HPDE6-E6E7 (cell line): ENCODE data around the gene PPP1R1B.

ENCODE experiments used
- DNase-seq: peaks from one replicate; pipeline ENCODE4 v3.0.0; 2011; ENCODE audit warnings: missing footprints; ENCODE audit errors: extremely low spot score

The PPP1R1B gene

DNA sequence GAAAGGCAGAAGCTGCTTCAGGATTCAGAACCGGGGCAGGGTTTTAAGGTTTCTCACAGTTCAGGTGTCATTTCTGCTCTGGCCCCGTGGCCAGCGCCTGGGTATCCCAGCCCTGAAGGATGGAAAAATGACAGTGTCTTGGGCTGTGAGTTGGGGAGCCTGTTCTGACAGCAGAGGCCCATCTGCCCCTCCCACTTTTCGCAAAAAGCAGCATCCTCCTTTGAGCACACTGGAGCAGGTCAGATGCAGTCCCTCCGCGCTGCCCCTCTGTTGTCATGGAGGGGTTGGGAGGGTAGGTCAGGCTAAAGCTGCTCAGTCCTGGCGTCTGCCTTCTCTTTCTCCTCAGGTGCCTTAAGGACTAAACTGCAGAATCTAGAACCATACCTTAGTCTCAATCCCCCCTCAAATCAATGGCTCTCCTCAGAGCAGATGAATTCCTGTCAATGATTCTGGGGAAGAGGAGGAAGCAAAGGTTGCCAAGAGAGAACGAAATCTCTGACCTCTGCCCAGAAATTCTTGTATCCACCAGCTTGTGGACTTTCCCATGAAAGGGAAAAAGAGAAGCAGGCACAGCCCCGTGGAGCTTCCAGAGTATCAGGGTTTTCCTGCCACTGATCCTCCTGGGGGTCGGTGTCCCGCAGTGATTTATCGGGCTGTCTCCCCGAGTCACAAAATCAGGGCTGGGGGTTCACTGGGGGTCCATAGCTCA, 26.3 kb upstream of the PPP1R1B start:
- no peak for DNase-seq

DNA sequence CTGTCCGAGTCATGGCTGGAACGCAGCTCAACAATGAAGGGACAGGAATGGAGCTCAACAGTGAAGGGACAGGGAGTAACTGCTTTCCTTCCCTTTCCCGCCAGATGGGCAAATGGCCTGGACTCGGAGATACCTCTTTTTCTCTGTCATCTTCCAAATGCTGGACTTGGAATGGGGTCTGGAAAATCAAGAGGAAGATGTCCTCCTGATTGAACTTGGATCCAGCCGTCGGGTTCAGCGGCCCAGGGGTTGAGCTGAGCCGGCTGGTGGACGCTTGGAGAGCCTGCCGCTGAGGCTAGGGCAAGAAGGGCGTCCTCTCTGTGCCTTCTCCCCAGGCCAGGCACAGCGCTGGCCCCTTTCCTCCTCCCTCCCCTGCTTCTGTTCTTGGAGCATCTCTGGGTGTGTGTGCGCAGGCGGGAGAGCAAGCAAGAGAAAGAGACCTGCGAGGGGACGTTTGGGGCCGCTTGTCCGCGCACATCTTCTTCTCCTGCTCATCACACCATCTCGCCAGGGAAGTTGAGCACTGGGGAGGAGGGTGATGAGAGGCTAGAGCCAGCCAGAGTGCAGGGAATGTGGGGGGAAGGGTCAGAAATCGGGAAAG, 25.7 kb upstream of the PPP1R1B start:
- no peak for DNase-seq

DNA sequence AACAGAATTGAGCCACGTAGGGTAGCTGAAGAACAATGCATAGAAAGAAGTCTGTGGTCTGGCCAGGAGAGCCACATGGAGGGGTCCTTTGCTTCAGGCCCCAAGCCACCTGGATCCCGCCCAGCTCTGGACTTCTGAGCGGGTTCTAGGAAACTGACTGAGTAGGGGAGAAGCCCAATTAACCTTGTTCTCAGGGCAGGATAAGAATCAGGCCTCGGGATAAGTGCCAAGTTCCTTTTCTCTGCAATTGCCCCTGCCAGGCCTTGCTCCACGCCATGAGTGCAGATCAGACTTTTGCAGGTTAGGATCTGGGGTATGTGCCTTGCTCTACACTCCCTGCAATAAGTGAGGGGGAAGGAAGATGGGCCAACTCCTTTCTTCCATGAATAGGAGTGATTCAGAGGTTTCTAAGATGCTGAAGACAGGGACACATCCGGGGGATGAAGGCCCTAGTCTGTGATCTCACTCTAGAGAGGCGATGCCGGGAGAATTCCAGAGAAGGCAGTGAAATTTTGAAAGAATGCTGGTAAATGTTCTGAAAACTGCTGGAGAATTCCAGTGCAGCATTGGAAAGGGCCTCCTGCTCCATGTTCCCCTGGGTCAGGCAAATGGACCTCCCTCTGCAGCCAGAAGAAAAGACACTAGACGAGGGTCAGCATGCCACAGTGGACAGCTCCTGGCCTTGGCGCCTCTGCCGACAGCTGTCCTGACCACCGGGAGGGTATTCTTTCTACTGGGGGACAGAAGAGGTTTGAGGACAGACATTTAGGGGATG, 24.8 kb upstream of the PPP1R1B start:
- DNase-seq, result no peak

DNA sequence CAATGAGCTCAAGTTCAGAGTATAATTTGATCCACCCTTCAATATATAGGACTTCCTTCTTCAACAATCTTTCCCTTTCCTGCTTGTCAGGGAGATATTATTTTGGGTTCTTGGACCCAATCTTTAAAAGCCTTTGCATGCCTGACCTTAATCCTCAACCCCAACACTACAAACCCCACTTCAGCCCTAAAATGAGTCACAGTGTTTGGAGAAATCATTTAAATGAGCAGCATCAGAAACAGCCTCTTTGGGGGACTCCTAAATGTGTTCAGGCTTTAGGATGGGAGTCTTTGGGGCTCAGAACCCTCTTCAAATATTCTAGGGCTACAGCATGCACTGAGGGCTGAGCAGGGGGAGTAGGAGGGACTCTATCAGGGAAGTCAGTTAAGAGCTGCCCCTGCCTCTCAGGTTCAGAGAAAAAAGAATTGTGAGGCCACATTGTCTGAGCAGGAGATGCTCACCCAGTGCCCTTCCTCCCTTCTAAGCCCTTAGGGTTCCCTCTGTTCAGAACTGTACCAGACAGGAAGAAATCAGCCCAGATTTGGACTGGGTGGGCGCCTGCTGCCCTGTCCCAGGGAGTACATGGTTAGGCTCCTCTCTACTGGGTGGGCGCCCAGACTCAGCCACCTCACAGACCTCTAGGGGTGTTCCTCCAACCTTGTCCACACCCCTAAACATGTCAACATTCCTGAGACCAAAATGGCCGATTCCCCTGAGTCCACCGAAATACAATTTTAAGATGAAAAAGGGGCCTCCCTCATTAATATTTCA, 24.0 kb upstream of the PPP1R1B start:
- DNase-seq, result no peak

DNA sequence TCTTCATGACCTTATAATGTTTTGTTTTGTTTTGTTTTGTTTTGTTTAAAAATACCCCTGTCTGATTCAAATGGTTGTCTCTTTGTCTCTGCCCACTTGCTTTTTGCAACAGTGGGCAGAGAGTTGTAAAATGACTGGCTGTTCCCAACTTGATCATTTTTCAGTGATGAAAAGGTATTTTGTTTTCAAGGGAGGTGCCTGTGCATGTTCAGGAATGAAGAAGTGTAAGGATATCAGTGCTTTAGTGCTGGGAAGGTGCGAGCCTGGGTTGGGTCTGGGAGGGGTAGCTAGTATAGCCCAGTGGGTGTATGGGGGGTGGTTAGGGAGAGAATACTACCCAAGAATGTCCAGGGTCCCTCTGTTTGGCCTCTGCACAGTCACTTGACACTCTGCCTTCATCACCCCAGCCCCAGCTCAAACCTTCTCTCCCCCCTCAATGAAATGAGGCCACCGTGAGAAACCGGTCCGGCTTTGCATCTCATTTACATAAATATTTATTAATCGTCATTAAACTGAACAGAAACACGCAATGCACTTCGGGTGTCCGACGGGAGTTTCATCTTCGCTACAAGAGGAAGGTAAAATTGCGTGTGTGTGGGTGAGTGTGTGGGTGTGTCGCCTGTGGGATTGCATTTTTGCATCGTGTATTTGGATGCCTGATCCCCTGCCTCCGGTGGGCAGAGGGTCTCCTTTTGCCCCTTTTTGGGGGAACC, 23.3 kb upstream of the PPP1R1B start:
- DNase-seq, result no peak

DNA sequence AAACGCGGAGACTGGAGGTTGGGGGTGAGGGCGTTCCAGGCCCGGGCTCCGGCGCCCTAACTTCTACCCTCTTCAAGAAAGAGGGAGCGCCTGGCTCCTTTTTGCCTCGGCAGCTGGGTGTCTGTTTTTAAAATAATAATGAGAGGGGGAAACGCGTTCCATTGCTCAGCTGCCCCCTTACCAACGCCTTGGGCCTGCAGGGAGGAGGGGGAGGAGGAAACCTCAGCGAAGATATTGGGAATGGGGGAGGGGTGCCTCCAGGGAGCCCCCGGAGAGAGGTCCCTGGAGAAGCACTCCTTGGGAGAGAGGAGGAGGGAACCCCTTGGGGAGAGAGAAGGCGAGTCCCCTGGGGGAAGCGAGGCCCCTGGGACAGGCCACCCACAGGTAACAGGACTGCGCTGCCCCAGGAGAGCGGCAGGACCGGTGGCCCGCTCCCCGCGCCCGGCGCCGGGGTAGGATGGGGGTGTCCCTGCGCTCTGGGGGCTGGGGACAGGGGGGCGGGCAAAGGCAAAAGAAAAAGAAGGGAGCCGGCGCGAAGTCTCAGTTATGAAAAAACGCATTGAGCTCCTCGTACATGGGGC, 21.8 kb upstream of the PPP1R1B start:
- no peak for DNase-seq

DNA sequence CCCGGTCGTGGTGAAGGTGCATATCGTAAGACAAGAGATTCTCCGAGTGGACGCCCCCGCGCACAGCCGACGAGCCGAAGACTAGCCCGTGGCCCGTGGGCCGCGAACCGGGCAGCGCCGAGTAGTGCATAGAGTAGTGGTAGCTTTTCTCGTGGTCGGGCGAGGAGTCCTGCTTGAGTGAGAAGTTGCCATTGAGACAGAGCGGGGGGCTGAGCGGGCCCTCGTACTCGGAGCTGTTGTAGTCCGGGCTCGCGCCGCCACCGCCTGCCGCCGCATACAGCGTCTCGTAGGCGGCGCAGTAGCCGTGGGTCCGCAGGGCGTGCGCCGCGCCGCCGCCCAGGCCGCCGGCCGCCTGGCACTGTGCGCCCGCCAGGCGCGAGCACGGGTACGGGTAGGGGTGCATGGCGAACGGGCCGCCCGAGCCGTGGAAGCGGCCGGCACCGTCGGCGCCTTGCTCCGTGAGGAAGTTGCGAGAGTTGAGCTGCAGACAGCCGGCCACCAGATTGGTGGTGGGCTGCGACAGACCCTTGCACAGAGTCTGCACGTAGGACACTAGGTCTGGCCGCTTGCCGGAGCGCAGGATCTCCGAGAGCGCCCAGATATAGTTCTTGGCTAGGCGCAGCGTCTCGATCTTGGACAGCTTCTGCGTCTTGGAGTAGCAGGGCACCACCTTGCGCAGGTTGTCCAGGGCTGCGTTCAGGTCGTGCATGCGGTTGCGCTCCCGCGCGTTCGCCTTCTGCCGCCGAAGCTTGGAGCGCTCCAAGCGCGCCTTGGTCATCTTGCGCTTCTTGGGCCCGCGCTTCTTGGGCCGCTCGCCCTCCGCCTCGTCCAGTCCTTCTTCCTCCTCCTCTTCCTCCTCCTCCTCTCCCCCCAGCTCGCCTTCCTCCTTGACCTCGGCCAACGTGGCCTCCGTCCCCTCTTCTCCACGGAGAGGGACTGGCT, 21.0 kb upstream of the PPP1R1B start:
- DNase-seq, result no peak

DNA sequence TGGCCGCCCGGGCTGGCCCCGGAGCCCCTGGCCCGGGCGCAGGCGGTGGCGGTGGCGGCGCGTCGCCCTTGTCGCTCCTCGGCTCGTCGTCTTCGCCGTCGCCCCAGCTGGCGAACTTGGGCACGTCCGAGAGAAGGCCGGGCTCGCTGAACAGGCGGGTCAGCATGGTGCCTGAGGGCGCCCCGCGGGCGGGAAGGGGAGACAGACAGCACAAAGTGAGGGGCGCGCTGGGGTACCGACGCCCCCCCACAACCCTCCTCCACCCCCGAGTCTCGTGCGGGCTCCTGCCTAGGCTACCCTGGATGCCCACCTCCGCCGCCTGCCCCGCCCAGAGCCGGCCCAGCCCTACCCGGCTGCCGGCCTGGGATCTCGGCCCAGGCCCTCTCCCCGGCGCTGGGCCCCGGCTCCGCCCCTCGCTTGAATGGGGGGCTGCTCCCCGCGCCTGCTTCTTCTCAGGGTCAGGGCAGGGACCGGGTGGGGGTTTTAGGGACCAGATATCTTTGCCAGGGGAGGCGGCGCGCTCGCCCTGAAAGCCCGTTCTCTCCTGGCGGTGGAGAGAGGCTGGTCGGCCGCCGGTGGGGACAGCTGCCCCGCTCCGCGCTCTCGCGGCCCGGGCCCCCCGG, 20.2 kb upstream of the PPP1R1B start:
- no peak for DNase-seq

DNA sequence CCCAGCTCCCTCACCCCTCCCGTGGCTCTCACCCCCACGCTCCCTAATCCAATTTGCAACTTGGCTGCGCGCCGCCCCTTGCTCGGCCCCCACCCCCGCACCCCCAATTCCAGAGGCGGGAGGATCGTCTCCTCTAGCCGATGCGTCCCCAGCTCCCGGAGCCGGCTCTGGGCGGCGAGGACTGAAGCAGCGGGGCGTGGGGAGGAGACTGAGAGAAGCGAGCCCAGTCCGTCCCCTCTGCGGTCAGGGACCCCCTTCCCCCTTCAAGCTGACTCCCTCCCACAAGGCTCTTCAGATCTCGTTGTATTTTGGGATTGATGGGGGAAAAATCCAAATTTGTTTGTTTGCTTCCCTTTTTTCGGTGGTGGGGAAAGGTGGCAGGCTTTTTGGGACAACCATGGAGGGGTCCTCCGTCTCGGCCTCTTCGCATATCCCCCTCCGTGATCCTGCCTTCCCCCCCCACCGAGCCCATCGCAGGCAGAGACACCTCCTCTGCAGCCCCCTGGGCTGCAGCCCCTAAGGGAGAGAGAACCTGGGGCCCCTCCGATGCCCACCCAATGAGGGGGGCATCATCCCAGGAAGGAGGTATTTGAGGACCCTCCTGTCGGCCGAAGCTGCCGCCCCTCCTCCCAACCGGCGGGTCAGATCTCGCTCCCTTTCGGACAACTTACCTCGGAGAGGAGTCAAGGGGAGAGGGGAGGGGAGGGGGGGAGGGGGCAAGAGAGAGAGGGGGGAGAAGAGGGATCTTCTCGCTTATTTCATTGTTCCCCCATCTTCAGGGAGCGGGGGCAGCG, 19.5 kb upstream of the PPP1R1B start:
- no peak for DNase-seq

DNA sequence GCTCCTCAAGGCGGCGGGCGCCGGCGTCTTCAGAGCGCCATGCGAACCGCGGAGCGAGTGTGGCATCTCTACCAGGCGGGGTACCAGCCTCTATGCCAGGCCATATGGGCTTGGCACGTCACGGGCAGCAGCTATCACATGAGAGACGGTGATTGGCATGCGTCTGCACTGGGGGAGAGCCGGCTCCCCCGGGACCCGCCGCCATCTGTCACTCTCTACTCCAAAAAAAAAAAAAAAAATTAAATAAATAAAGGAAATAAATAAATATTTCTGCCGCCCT, 19.0 kb upstream of the PPP1R1B start, which contains the start of gene NEUROD2:
Gene NEUROD2, minus strand, starts transcription at position 70 of the 280 bp plus-strand sequence. CDS start 1,321 bp downstream, outside the sequence.
- DNase-seq, result no peak

DNA sequence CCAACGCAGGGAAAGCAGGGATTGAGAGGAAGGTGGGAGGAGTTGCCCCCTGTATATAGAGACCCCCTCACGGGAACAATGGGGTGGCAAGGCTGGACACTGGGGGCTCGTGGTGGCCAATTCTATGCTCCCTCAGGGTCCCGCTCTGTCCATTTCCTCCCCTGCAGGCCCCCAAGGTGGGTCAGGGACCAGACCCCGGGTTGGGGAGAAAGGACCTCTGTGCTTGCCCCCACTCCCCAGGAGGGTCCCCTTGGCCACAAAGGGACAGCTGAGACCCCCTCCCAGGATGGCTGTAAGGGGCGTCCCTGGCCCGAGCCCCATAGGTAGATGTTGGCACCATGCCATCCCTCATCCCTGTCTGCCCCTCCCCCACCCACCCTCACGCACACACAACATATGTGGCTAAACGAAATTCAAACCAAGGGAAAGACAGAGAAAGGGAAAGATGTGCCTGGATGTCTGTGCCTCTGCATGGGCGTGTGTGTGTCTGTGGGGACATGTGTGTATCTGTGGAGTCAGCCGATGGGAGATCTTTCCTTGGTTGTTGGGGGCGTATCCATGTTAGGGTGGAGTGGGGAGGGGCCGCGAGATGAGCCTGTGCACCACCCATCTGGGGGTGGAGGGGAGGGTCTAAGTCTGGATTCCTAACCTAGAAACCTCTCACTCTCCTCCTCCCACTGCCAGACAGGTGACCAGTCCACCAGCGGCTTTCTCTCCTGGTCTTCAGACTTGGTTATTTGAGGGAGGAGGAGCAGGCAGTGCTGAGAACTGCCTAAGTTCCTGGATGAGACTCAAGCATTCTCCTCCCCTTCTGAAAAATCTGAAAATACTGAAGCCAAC, 18.4 kb upstream of the PPP1R1B start:
- DNase-seq, result no peak

DNA sequence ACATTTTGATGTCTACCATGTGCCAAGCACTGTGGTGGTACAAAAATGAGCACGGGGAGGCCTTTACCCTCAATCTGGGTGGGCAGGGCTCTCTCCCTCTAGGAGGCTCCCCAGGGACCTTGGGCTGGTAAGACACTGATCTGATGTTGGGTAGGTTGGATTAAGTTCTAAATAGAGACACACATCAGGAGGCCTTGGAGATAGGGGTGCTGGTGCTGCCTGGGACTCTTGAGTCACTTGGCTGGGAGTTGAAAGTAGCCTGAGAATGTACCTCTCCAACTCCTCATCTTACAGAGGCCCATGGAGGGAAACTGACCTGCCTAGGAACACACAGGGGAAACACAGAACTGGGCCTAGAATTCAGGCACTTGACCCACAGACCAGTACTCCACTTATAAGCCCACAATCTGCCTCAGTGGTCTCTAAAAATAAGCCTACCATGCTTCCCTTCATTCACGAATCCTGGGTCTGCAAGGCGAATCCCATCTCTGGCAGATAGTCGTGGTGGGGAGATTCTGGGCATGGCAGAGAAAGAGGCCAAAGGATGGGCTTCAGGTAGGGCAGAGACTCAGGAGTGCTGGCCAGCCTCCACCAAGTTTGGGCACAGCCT, 17.2 kb upstream of the PPP1R1B start:
- no peak for DNase-seq

DNA sequence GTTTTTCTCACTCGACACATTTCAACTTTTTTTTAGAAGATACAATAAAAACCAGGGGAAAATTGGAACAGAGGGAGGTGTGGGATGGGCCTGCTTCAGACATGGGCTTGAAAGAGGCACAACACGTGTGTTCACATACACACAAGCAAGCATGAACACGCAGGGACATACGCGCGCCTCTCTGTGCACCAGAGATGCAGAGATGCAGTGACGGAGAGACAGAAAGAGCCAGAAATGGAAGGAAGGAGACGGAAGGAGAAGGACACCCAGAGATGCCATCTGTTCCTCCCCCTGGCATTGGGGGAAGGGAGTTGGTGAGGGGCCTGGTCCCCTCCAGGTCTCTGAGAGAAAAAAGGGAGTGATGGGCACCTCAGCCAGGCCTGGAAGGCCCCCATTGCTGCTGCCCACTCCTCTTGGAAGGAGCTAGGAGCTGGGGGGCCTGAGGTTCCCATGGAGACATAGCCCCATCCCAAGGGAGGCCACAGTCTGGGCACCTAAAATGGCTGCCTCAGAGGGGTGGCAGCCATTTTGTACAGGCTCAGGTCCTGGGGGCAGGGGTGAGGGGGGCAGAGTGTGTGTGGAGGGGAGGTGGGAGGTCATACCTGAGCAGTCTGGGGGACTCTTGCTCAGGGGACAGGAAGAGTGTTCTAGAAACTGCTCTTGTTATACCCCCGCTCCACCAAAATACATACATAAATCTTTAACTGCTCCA, 15.2 kb upstream of the PPP1R1B start:
- no peak for DNase-seq

DNA sequence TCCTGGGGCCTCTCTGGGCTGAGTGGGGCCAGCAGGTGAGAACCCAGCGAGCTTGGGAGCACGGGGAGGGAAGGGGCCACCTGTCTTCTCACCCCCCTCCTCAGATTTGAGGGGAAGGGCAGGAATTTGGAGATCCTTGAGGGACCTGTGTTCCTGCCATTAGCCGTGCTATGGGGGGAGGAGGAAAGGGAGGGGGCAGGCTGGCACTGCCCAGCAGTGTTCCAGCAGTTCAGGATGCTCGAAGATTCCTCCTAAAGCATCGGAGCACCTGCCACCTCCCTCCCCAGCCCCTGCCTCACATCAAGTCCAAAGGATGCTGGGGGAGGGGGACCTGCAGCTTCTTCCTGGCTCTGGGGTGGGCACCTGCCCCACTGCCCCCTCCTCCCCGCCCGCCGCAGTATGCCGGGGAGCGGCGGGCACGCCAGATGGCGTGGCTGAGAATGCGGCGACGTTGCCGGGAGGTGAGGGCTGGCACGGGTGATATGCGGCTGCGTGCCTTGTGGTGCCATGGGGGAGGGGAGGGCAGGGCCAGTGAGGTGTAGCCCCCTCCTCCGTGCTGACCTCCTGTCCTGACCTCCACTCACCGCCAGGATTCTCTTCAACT, 14.4 kb upstream of the PPP1R1B start:
- no peak for DNase-seq

DNA sequence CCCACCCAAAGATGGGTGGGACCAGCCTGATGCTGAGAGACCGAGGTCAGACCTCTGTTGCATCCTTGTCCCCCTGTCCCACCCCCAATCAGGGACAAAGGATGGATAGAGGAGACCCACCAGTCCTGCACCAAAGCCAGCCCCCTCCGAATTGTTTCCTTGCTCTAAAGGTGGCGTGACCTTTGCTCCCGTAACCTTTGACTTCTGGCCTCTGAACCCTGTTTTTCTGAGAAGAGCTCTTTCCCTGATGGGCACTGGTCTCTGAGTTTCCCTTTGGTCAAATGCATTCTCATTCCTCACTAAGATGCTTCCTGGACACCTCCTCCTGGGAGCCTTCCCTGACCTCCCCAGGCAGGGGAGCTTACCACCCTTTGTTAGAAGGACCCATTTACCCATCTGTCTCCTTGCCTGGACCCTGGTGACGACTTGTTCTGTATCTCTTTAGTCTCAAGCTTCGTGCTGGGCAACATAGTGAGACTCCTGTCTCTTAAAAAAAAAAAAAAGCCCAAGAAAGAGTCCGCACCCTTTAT, 13.8 kb upstream of the PPP1R1B start:
- DNase-seq, result no peak

DNA sequence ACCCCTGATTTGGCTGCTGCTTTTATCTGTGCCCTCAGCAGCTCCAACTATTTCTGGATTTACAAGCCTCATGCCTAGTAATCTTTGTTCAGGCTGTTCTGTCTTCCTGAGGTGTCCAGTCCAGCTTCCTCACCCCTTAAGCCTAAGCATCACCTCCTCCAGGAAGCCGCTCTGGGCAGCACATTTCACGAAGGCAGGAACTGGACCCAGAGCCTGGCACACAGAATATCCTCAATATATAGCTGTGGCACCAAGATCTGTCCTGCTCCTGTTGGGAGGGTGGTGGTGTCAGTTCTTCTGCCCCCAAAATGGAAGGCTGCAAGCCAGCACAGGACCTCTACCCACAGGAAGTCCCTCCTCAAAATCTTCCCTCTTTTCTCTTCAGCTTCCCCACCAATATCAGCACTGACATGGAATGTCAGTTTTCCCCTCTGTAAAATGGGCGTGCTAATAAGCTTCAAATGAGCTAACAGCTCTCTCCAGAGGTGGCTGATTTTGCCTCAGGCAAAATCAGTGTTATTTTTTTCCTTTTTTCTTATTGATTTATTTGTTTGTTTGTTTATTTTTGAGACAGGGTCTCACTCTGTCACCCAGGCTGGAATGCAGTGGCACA, 12.1 kb upstream of the PPP1R1B start:
- no peak for DNase-seq
